ENCODE measurements around the gene SKAP2.

GRCh38 chr7:26784118-26784517, 80.3 kb downstream of the SKAP2 start:
- TF ChIP-seq YEATS4 (CRISPR knock-in tag; IDR thresholded peaks at IDR 0.05; ENCODE audit: borderline replicate concordance) (no peak), NCOA2 (CRISPR knock-in tag; IDR thresholded peaks at IDR 0.05) (no peak)
